GM12801 (cell line): Measurements from ENCODE around the gene SELENOV.

Experiments used
- CTCF ChIP-seq: IDR thresholded peaks from one replicate; pipeline ENCODE4 v1.5.1; 2011; ENCODE audit warnings: control low read depth; ENCODE audit not compliant: insufficient read length; ENCODE audit errors: extremely low read depth

The SELENOV gene

GRCh38 chr19:39497996-39498797, 16.7 kb upstream of the SELENOV start:
- no peak for TF ChIP-seq CTCF

- TF ChIP-seq CTCF, result no peak
These were observed 15.9 kb upstream of the SELENOV start, which contains the start of gene DLL3 for GRCh38 chr19:39498798-39499642. Gene DLL3, plus strand, starts transcription at chr19:39498947. Its CDS starts 28 bp downstream, at chr19:39498975.

- no peak for TF ChIP-seq CTCF
These were observed 15.0 kb upstream of the SELENOV start for GRCh38 chr19:39499932-39500331.

GRCh38 chr19:39500543-39500942, 14.4 kb upstream of the SELENOV start:
- TF ChIP-seq CTCF, result no peak

GRCh38 chr19:39501340-39501739, 13.6 kb upstream of the SELENOV start:
- TF ChIP-seq CTCF, result no peak

GRCh38 chr19:39502640-39503417, 12.1 kb upstream of the SELENOV start:
- no peak for TF ChIP-seq CTCF

GRCh38 chr19:39506598-39506943, 8.4 kb upstream of the SELENOV start:
- no peak for TF ChIP-seq CTCF
